Hypothalamus (tissue), 51 donors: ENCODE results near the gene VN1R5.

Source experiments
- DNase-seq, 51 donors: peaks; one replicate each; lab custom pipeline; 2025; lab: John Stamatoyannopoulos, UW

Gene VN1R5

DNA sequence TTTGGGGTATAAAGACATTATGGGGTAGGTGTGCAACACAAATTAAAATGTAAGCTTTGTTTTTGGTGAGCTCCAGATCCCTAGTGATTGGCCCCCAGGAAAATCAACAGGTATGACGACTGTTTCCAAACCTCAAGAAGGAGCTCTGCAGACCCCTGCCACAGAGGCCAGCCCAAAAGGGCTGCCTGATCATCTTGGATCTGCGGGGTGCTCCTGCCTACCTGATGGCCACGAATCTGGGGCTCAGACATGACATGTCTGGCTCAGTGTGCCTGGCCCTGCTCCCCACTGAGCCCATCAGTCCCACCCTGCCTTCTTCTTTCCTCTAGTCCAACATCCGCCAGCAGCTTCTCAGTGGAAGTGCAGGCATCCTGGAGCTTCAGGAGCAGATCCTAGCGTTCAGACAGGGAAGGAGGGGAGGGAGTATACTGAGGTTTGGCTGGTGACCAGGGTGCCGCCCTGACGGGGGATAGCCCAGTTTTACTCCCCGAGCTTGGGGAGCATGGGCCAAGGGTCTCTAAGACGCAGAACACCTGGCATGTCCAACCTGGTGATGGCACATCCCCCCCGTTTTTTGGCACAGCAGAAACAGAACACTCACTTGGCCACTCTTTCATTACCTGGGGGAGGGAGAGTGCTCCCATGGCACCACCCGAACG lies 44.0 kb downstream of the VN1R5 start:
- no peak for DNase-seq

DNA sequence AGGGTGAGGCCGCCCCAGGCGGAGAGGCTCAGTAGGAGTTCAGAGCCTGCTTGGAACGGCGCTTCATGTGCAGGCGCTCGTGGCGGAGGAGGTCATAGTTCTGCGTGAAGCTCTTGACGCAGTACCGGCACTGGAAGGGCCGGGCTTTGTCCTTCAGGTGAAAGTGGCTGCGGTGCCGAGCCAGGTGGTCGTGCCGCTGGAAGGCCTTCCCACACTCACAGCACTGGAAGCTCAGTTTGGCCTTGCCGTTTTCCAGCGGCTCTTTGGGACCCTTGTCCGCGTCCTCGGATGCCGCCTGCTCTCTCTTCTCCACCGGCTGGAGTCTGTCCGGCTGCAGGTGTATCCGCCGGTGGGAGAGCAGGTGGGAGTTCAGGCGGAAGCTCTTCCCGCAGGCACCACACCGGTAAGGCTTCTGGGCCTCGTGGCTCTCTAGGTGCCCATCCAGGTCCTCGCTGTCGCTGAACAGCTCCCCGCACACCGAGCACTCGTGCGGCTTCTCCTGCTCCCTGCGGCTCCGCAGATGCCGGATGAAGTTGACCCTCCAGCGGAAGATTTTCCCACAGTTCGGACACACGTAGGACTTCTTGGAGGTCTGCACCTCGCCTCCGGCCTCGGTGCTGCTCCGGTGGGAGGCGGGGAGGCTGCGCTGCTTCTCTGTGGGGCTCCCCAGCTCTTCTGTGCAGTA lies 44.8 kb downstream of the VN1R5 start:
- DNase-seq = no peak

DNA sequence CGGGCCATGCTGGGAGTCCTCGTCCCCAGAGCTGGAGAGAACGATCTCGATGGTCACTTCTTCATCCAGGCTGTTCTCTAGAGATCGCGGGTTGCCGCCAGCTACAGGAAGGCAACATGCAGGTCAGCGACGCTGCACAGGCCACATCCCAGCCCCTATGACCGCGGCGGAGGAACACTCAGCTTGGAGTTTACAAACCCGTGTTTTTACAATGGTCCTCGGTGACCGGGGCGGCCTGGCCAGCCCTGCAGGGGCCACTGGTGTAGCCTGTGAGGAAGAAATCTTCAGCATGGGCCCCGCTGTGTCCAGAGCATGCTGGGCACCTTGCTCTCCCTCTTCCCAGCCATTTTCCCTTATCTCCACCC lies 45.3 kb downstream of the VN1R5 start:
- no peak for DNase-seq

DNA sequence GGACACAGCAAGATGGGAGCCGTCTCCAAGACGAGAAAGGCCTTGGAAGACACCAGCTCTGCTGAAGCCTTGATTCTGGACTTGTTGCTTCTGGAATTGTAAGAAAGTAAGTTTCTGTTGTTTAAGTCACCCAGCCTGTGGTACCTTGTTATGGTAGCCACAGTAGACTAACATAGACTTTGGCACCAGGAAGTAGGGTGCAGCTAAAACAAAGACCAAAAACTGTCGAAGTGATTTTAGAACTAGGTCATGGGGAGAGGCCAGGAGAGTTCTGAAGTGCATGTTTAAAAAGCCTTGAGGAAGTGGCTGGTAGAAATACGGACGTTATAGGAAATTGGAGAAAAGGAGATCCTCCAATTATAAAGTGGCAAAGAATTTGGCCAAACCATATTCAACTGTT lies 47.3 kb downstream of the VN1R5 start:
- DNase-seq = no peak

DNA sequence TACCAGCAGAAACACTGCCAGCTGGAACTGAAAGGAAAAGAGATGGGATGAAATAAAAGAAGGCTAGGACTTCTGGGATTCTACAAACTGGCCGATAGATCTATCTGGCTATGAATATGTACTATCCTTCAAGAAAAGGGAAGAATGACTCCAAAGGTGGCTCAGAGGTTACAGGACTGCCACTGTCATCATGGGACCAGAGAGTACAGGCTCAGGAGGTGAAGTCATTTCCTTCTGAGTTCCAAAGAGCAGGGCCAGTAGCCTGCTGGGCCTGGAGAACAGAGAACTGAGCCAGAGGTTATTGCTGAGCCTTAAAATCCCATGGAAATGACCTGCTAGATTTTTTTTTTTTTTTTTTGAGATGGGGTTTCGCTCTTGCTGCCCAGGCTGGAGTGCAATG lies 48.2 kb downstream of the VN1R5 start:
- no peak for DNase-seq
